ENCODE data around the gene POLD1.

Gene POLD1

DNA sequence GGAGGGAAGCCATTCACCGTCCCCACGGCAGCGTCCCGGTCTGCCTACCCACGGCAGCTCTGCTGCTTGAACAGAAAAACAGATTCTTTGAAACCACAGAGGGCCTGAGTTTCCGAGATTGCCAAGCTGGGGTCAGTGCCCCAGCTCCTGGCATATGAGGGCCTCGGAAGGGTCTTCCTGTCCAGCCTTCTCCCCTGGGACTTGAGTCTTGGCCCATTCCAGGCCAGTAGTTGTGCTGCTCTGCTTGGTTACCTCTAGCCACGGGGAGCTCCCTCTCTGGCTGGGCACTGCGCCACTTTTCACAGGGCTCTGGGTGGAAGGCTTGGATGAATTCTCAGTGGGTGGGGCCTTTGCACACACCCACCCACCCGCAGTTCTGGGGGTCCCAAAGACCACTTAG is 26.0 kb downstream of the POLD1 start:
- DNase-seq (ENCODE audit: low read depth): no peak
- TF ChIP-seq, protein P1, sequence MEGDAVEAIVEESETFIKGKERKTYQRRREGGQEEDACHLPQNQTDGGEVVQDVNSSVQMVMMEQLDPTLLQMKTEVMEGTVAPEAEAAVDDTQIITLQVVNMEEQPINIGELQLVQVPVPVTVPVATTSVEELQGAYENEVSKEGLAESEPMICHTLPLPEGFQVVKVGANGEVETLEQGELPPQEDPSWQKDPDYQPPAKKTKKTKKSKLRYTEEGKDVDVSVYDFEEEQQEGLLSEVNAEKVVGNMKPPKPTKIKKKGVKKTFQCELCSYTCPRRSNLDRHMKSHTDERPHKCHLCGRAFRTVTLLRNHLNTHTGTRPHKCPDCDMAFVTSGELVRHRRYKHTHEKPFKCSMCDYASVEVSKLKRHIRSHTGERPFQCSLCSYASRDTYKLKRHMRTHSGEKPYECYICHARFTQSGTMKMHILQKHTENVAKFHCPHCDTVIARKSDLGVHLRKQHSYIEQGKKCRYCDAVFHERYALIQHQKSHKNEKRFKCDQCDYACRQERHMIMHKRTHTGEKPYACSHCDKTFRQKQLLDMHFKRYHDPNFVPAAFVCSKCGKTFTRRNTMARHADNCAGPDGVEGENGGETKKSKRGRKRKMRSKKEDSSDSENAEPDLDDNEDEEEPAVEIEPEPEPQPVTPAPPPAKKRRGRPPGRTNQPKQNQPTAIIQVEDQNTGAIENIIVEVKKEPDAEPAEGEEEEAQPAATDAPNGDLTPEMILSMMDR (IDR thresholded peaks at IDR 0.05; ENCODE audit: low read depth, low read length, missing control alignments): no peak
- no peak overlapping the region for H3K4me3 ChIP-seq (ENCODE audit: low read depth, low read length)

- no peak for DNase-seq (ENCODE audit: low read depth)
- TF ChIP-seq, protein P1 (IDR thresholded peaks at IDR 0.05; ENCODE audit: low read depth, low read length, missing control alignments): no peak
- H3K4me3 ChIP-seq (ENCODE audit: low read depth, low read length): no peak overlapping the region
Observed at GRCh38 chr19:50412419-50412818, 28.3 kb downstream of the POLD1 start.

- no peak for DNase-seq (ENCODE audit: low read depth)
- H3K4me3 ChIP-seq (ENCODE audit: low read depth, low read length): no peak overlapping the region
- TF ChIP-seq, protein P1 (IDR thresholded peaks at IDR 0.05; ENCODE audit: low read depth, low read length, missing control alignments): no peak
Observed at GRCh38 chr19:50413096-50413495, 28.9 kb downstream of the POLD1 start.

- TF ChIP-seq, protein P1 (IDR thresholded peaks at IDR 0.05; ENCODE audit: low read depth, low read length, missing control alignments): no peak
- no peak overlapping the region for H3K4me3 ChIP-seq (ENCODE audit: low read depth, low read length)
- no peak for DNase-seq (ENCODE audit: low read depth)
Observed at GRCh38 chr19:50413531-50413930, 29.4 kb downstream of the POLD1 start.

- peak overlapping the region; percentile 36 for H3K4me3 ChIP-seq (ENCODE audit: low read depth, low read length)
- no peak for DNase-seq (ENCODE audit: low read depth)
- TF ChIP-seq, protein P1 (IDR thresholded peaks at IDR 0.05; ENCODE audit: low read depth, low read length, missing control alignments): peak; percentile 92
Observed at GRCh38 chr19:50414864-50415660, 30.9 kb downstream of the POLD1 start.

DNA sequence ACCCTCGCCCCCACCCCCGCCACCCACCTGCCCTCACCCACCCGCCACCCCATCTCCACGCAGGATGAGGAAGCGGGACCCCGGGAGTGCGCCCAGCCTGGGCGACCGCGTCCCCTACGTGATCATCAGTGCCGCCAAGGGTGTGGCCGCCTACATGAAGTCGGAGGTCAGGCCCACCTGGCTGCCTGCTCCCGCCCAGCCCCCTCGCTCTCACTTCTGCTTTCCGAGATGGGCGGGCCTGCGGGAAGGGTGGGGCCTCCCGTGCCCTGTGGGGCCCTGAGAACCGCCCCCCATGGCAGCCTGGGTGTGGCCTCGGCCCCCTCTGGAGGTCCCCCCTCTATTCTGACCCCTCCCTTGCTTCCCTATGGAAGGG is 31.5 kb downstream of the POLD1 start:
- TF ChIP-seq, protein P1 (IDR thresholded peaks at IDR 0.05; ENCODE audit: low read depth, low read length, missing control alignments): no peak
- no peak overlapping the region; the same call in 1 of the 2 replicates for H3K4me3 ChIP-seq (ENCODE audit: low read depth, low read length)
- DNase-seq (ENCODE audit: low read depth): peak; percentile 85
